Lower leg skin (tissue), 4 donors: ENCODE measurements around the gene OR5A1. TPM values are rescaled to one million over a fixed set of nuclear protein-coding genes. Genes with fewer than 3 reads are reported as not detected.

Experiments used
- DNase-seq, 2 donors: peaks; one replicate each; pipeline ENCODE4 v3.0.0-alpha.2; 2019; ENCODE audit warnings: low spot score in 2 of 2
- H3K4me3 ChIP-seq: fragments of 200-600 bp; sonication (generic); 2 replicates; pipeline ENCODE4 v1.5.1; 2017; ENCODE audit warnings: mild to moderate bottlenecking, low read depth; ENCODE audit not compliant: poor library complexity, severe bottlenecking
- POLR2A ChIP-seq, 2 donors: fragments of 450-650 bp; IDR thresholded peaks; one replicate each; pipeline ENCODE4 v1.6.1; 2016 to 2017; ENCODE audit warnings: antibody characterized with exemption in 2 of 2, mild to moderate bottlenecking in 1 of 2, moderate library complexity in 1 of 2
- WGBS, 2 donors: methylation state at CpG; one replicate each; pipeline ENCODE4 v1.1.5; 2018; 5-methylcytosine and 5-hydroxymethylcytosine counted together
- intact Hi-C: fragments of 100-400 bp; cut with DNase I; formaldehyde crosslinking; loops from one replicate; pipeline ENCODE4 v1.15.0; 2023; ENCODE audit warnings: low total_unique reads
- total RNA-seq, 4 donors: library from RNA; depleted of rRNA; stranded (reverse); fragments of >200 nt; gene quantifications; one replicate each; pipeline ENCODE4 v1.1.0, GENCODE V29; 2016
- TF ChIP-seq, protein P1 (sequence below), 3 donors: fragments of 450-650 bp; IDR thresholded peaks; one replicate each; pipeline ENCODE4 v1.5.1; 2016; ENCODE audit warnings: antibody characterized with exemption in 3 of 3, mild to moderate bottlenecking in 3 of 3, moderate library complexity in 2 of 3

Gene OR5A1
- total RNA-seq, 4 donors from 2014 or later: not detected

DNA sequence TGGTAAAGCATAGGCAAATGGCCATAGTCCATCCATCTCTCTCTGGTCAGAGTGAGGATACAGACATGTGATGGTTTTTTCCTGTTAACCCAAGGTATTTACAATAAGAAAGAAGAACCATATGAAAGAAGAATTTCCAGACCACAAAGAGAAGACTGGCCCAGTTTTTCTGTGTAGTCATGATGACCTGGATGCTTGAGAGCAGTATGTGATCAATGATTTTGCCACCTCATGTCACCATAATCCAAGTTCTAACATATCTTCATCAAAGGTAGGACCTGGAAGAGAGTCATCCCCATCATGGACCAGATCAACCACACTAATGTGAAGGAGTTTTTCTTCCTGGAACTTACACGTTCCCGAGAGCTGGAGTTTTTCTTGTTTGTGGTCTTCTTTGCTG, 20.4 kb downstream of the OR5A1 start, which contains the start of gene OR4D6:
OR4D6 (plus strand) TSS at position 301 of the 400 bp plus-strand sequence; CDS start at position 301, 0 bp downstream.
- H3K4me3 ChIP-seq: no peak within 1 kb of the TSS
- TF ChIP-seq POLR2A (IDR thresholded peaks at IDR 0.05): no peak
- TF ChIP-seq, protein P1, sequence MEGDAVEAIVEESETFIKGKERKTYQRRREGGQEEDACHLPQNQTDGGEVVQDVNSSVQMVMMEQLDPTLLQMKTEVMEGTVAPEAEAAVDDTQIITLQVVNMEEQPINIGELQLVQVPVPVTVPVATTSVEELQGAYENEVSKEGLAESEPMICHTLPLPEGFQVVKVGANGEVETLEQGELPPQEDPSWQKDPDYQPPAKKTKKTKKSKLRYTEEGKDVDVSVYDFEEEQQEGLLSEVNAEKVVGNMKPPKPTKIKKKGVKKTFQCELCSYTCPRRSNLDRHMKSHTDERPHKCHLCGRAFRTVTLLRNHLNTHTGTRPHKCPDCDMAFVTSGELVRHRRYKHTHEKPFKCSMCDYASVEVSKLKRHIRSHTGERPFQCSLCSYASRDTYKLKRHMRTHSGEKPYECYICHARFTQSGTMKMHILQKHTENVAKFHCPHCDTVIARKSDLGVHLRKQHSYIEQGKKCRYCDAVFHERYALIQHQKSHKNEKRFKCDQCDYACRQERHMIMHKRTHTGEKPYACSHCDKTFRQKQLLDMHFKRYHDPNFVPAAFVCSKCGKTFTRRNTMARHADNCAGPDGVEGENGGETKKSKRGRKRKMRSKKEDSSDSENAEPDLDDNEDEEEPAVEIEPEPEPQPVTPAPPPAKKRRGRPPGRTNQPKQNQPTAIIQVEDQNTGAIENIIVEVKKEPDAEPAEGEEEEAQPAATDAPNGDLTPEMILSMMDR (IDR thresholded peaks at IDR 0.05): no peak
- DNase-seq: no peak
- 87 to 89% methylated on average over 2 of the region's 2 CpGs for WGBS, 2 donors
- intact Hi-C loops: no loop called here

DNA sequence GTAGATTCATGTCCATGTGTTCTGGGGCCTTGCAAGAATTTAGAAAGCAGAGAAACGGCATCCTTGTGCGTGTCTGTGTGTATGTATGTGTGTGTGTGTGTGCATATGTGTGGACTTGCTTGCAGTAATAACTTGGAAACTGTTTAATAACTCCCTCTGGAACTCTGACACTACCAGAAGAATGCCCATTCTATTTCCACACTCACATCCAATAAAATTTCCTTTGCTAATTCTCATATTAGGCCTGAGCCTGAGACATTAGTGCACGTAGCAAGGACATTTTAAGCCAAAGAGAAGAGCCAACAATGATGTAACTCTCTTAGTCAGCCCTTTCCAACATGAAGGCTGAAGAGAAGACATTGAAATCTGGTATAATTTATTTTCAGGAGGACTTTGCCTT, 23.6 kb downstream of the OR5A1 start:
- WGBS, 2 donors: 70 to 74% methylated on average over 3 of the region's 3 CpGs
- intact Hi-C loops: no loop called here
- H3K4me3 ChIP-seq: no peak overlapping the region
- TF ChIP-seq POLR2A (IDR thresholded peaks at IDR 0.05): no peak
- TF ChIP-seq, protein P1 (IDR thresholded peaks at IDR 0.05): no peak
- DNase-seq: no peak

DNA sequence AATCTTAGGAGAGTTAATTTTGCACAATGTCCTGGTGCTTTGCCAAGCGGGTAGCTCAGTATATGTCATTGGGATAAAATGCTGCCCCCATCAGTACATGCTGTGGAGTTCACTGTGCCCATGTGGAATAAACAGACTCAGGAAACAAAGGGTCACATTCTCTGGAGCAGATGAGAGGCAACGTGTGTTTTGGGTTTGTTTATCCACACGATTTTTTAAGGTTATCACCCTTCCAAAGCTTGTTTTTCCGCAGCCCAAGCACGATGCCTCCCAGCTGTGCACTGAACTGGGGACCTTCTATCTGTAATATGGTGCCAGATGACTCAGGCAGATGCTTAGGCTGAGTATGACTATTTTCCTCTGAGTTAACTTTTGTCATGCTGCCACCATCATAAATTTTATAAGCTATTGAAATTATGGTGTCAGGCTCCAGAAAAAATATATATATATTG, 26.9 kb downstream of the OR5A1 start:
- intact Hi-C loops: no loop called here
- no peak for DNase-seq
- TF ChIP-seq, protein P1 (IDR thresholded peaks at IDR 0.05): no peak
- no peak for TF ChIP-seq POLR2A (IDR thresholded peaks at IDR 0.05)
- H3K4me3 ChIP-seq: no peak overlapping the region
- WGBS, 2 donors: 36 to 48% methylated on average over 5 of the region's 5 CpGs

DNA sequence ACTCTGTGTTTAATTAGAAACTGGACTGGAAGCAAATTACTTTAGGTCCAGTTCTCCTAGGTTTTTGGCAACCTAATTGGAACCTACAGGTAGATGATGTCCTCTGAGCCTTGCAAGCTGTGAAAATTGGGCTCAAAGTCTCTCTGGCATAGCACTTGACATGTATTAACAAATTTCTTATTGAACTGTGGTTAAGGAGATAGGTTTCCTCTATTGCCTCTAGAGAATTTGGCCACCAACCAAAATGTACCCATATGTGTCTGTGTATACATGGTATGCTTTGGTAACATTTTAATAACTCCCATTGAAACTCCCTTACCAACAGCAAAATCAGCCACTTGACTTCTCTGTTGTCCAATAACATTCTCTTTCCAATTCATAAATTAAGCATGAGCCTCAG, 36.7 kb downstream of the OR5A1 start, which contains the start of gene OR4D10:
OR4D10 (plus strand) TSS at position 301 of the 400 bp plus-strand sequence. CDS start 4,115 bp downstream, outside the sequence.
- no peak for DNase-seq
- H3K4me3 ChIP-seq: no peak within 1 kb of the TSS
- TF ChIP-seq POLR2A (IDR thresholded peaks at IDR 0.05): no peak
- TF ChIP-seq, protein P1 (IDR thresholded peaks at IDR 0.05): no peak
- intact Hi-C loops: no loop called here

DNA sequence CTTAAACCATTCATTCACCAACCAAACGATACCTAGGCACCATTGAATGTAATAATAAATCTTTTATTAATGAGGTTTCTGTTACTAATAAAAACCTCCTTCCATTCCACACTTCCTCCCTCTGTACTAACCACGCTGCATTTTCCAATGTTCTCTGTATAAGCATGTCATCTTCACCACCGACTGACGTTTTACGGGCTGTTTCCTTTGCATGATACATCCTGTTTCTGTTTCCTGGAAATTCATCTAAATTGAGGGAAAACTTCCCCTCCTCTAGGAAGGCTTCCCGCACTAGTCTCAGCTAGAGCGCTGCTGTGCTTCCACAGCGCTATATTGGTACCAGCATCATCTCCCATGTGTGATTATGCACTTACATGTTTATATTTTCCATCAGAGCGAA, 38.9 kb downstream of the OR5A1 start:
- 59 to 62% methylated on average over 9 of the region's 9 CpGs for WGBS, 2 donors
- H3K4me3 ChIP-seq: no peak overlapping the region
- intact Hi-C loops: no loop called here
- no peak for DNase-seq
- TF ChIP-seq, protein P1 (IDR thresholded peaks at IDR 0.05): no peak
- no peak for TF ChIP-seq POLR2A (IDR thresholded peaks at IDR 0.05)

DNA sequence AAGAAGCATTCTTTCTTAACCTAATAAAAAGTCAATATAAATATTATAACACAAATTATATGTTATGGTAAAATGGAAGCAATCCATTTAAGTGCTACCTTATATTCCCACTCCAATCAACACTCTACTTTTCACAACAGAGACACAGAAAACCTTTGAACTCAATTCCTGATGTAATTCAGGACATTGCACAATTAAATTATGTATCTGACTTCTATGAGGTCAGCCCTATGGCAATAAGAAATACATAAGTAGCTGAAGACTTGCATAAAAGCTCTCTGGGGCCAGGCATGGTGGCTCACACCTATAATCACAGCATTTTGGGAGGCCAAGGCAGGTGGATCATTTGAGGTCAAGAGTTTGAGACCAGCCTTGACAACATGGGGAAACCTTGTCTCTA, 43.6 kb downstream of the OR5A1 start:
- no peak for DNase-seq
- no peak overlapping the region for H3K4me3 ChIP-seq
- intact Hi-C loops: no loop called here
- no peak for TF ChIP-seq POLR2A (IDR thresholded peaks at IDR 0.05)
- TF ChIP-seq, protein P1 (IDR thresholded peaks at IDR 0.05): no peak
